Coronary artery (tissue), 2 donors: ENCODE data around the gene SERPINB6.

Source experiments
- DNase-seq: peaks from one replicate; pipeline ENCODE4 v3.0.0-alpha.2; 2017; ENCODE audit warnings: low spot score
- H3K27ac ChIP-seq, 2 donors: fragments of 200-600 bp; sonication (generic); one replicate each; pipeline ENCODE4 v1.5.1; 2016 to 2019
- H3K4me3 ChIP-seq: fragments of 200-600 bp; sonication (generic); 2 replicates; pipeline ENCODE4 v1.5.1; 2016; ENCODE audit warnings: mild to moderate bottlenecking, moderate library complexity
- CTCF ChIP-seq: fragments of 200-600 bp; sonication (generic); IDR thresholded peaks from one replicate; pipeline ENCODE4 v1.5.1; 2019; ENCODE audit warnings: antibody characterized with exemption

SERPINB6 gene

GRCh38 chr6:2900821-2901644, 70.3 kb downstream of the SERPINB6 start:
- TF ChIP-seq CTCF, result no peak
- H3K27ac ChIP-seq, result peak overlapping the region in 1 of 2 donors; percentile 24
- DNase-seq, result no peak

GRCh38 chr6:2900221-2900807, 71.1 kb downstream of the SERPINB6 start:
- Histone ChIP-seq H3K4me3 (peak overlapping the region; percentile 90), H3K27ac (peak overlapping the region in 1 of 2 donors; percentile 69)
- TF ChIP-seq CTCF, result no peak
- no peak for DNase-seq

More at GRCh38 chr6:2900821-2901644, 70.3 kb downstream of the SERPINB6 start:
- peak overlapping the region; percentile 90 for H3K4me3 ChIP-seq

- TF ChIP-seq CTCF, result no peak
- Histone ChIP-seq H3K27ac (no peak overlapping the region), H3K4me3 (no peak overlapping the region)
- no peak for DNase-seq
Observed at GRCh38 chr6:2899596-2899995, 71.8 kb downstream of the SERPINB6 start.
